H9 (cell line): ENCODE measurements around the gene PTPRN2. TPM values are rescaled to one million over a fixed set of nuclear protein-coding genes. Genes with fewer than 3 reads are reported as not detected.

Source experiments
- DNase-seq: peaks from one replicate; pipeline ENCODE4 v3.0.0-alpha.2; 2017
- H2AFZ ChIP-seq: one replicate; pipeline ENCODE4 v1.6.1; 2013; ENCODE audit warnings: mild to moderate bottlenecking, low read length, control low read depth, moderate library complexity
- H2AK5ac ChIP-seq: 2 replicates; pipeline ENCODE4 v1.6.1; 2013; ENCODE audit warnings: low read length, control low read depth, mixed read lengths; ENCODE audit not compliant: insufficient read length
- H2BK120ac ChIP-seq: one replicate; pipeline ENCODE4 v1.6.1; 2013; ENCODE audit warnings: low read depth, mild to moderate bottlenecking, low read length, control low read depth, inconsistent platforms; ENCODE audit not compliant: poor library complexity, severe bottlenecking
- H2BK12ac ChIP-seq: 2 replicates; pipeline ENCODE4 v1.6.1; 2013; ENCODE audit warnings: low read length, control low read depth, mixed read lengths, low read depth; ENCODE audit not compliant: insufficient read length
- H2BK15ac ChIP-seq: 2 replicates; pipeline ENCODE4 v1.6.1; 2013; ENCODE audit warnings: low read depth, low read length, control low read depth
- H2BK20ac ChIP-seq: one replicate; pipeline ENCODE4 v1.6.1; 2013; ENCODE audit warnings: low read depth, mild to moderate bottlenecking, low read length, control low read depth, inconsistent platforms; ENCODE audit not compliant: poor library complexity, severe bottlenecking
- H2BK5ac ChIP-seq: 2 replicates; pipeline ENCODE4 v1.6.1; 2013; ENCODE audit warnings: low read length, control low read depth, mixed read lengths; ENCODE audit not compliant: insufficient read length
- H3K14ac ChIP-seq: 2 replicates; pipeline ENCODE4 v1.6.1; 2013; ENCODE audit warnings: low read length, control low read depth; ENCODE audit not compliant: insufficient read depth
- H3K18ac ChIP-seq: 2 replicates; pipeline ENCODE4 v1.6.1; 2013; ENCODE audit warnings: low read depth, mild to moderate bottlenecking, mixed read lengths, low read length, control low read depth; ENCODE audit not compliant: insufficient read length
- H3K23ac ChIP-seq: 2 replicates; pipeline ENCODE4 v1.6.1; 2013; ENCODE audit warnings: low read length, control low read depth, mixed read lengths, low read depth; ENCODE audit not compliant: insufficient read length
- H3K23me2 ChIP-seq: 2 replicates; pipeline ENCODE4 v1.6.1; 2013; ENCODE audit warnings: low read depth, mild to moderate bottlenecking, mixed read lengths, low read length, control low read depth; ENCODE audit not compliant: insufficient read length, poor library complexity, severe bottlenecking
- H3K27ac ChIP-seq: 2 replicates; pipeline ENCODE4 v1.5.1; 2013; ENCODE audit warnings: low read length, control low read depth, mixed read lengths, low read depth; ENCODE audit not compliant: insufficient read length
- H3K27me3 ChIP-seq: 2 replicates; pipeline ENCODE4 v1.6.1; 2013; ENCODE audit warnings: low read length, control low read depth, inconsistent platforms; ENCODE audit not compliant: insufficient read depth
- H3K4ac ChIP-seq: 2 replicates; pipeline ENCODE4 v1.6.1; 2013; ENCODE audit warnings: low read depth, mild to moderate bottlenecking, control low read depth, inconsistent platforms, low read length, moderate library complexity
- H3K4me1 ChIP-seq: 2 replicates; pipeline ENCODE4 v1.6.1; 2013; ENCODE audit warnings: low read length, control low read depth, inconsistent platforms; ENCODE audit not compliant: insufficient read depth
- H3K4me2 ChIP-seq: 2 replicates; pipeline ENCODE4 v1.6.1; 2013; ENCODE audit warnings: low read length, control low read depth, mixed read lengths; ENCODE audit not compliant: insufficient read length, insufficient read depth
- H3K56ac ChIP-seq: 2 replicates; pipeline ENCODE4 v1.6.1; 2013; ENCODE audit warnings: low read depth, mild to moderate bottlenecking, mixed read lengths, low read length, control low read depth; ENCODE audit not compliant: insufficient read length
- H3K79me1 ChIP-seq: 2 replicates; pipeline ENCODE4 v1.6.1; 2013; ENCODE audit warnings: low read depth, mild to moderate bottlenecking, moderate library complexity, low read length, control low read depth, inconsistent platforms; ENCODE audit not compliant: insufficient read depth, poor library complexity, severe bottlenecking
- H3K79me2 ChIP-seq: 2 replicates; pipeline ENCODE4 v1.6.1; 2013; ENCODE audit warnings: low read length, control low read depth, inconsistent platforms; ENCODE audit not compliant: insufficient read depth
- H3K9ac ChIP-seq: 2 replicates; pipeline ENCODE4 v1.6.1; 2013; ENCODE audit warnings: low read length, control low read depth, mixed read lengths; ENCODE audit not compliant: insufficient read length; ENCODE audit errors: extremely low read depth
- H3K9me3 ChIP-seq: one replicate; pipeline ENCODE4 v1.6.1; 2013; ENCODE audit warnings: low read depth, low read length, inconsistent platforms; ENCODE audit not compliant: control insufficient read depth
- H3T11ph ChIP-seq: one replicate; pipeline ENCODE4 v1.6.1; 2013; ENCODE audit warnings: mild to moderate bottlenecking, low read length, control low read depth, inconsistent platforms
- H4K20me1 ChIP-seq: one replicate; pipeline ENCODE4 v1.6.1; 2013; ENCODE audit not compliant: control insufficient read depth, insufficient read length, insufficient read depth
- H4K5ac ChIP-seq: 2 replicates; pipeline ENCODE4 v1.6.1; 2013; ENCODE audit warnings: low read depth, mild to moderate bottlenecking, mixed read lengths, low read length, control low read depth; ENCODE audit not compliant: insufficient read length
- H4K8ac ChIP-seq: replicated peaks from 2 replicates; pipeline ENCODE4 v1.6.1; 2013; ENCODE audit warnings: low read length, control low read depth, mixed read lengths, low read depth; ENCODE audit not compliant: insufficient read length
- H4K91ac ChIP-seq: 2 replicates; pipeline ENCODE4 v1.6.1; 2013; ENCODE audit warnings: low read depth, mild to moderate bottlenecking, moderate library complexity, mixed read lengths, low read length, control low read depth; ENCODE audit not compliant: insufficient read length
- H3K27ac Mint-ChIP-seq, 3 experiments: 2 replicates in 2 of 3; 3 replicates in 1 of 3; pipeline ENCODE4 v1.8.0; 2020 to 2021; ENCODE audit warnings: mixed read lengths in 3 of 3, mild to moderate bottlenecking in 1 of 3, moderate library complexity in 1 of 3
- H3K27me3 Mint-ChIP-seq: 2 replicates; pipeline ENCODE4 v1.8.0; 2021; ENCODE audit warnings: low read depth, mild to moderate bottlenecking, moderate library complexity, mixed read lengths
- H3K36me3 Mint-ChIP-seq, 3 experiments: 2 replicates in 2 of 3; 3 replicates in 1 of 3; pipeline ENCODE4 v1.8.0; 2020 to 2021; ENCODE audit warnings: low read depth in 3 of 3, mixed read lengths in 3 of 3; ENCODE audit not compliant: insufficient read depth in 1 of 3
- H3K4me1 Mint-ChIP-seq, 2 experiments: 2 replicates each; pipeline ENCODE4 v1.8.0; 2020; ENCODE audit warnings: mixed read lengths in 2 of 2
- H3K4me3 Mint-ChIP-seq, 2 experiments: 2 replicates in 1 of 2; 3 replicates in 1 of 2; pipeline ENCODE4 v1.8.0; 2020 to 2021; ENCODE audit warnings: mild to moderate bottlenecking in 2 of 2, mixed read lengths in 2 of 2, moderate library complexity in 1 of 2
- H3K9me3 Mint-ChIP-seq, 2 experiments: 2 replicates in 1 of 2; 3 replicates in 1 of 2; pipeline ENCODE4 v1.8.0; 2020; ENCODE audit warnings: mild to moderate bottlenecking in 2 of 2, mixed read lengths in 2 of 2, moderate library complexity in 1 of 2
- WGBS: extraction: QIAGEN DNeasy Blood & Tissue Kit; methylation state at CpG from one replicate; pipeline ENCODE4 v1.1.7; 2013; ENCODE audit warnings: missing lambda C conversion rate, low lambda C conversion rate, mixed read lengths; ENCODE audit not compliant: insufficient read length; ENCODE audit errors: extremely low coverage; 5-methylcytosine and 5-hydroxymethylcytosine counted together
- total RNA-seq: library from RNA; stranded (reverse); gene quantifications from 2 replicates; pipeline ENCODE4 v1.2.1, GENCODE V29; 2021
- TF ChIP-seq, protein P1 (sequence below): fragments of 200-600 bp; sonication (generic); conservative IDR thresholded peaks from 3 replicates; pipeline ENCODE4 v1.8.0; 2021; ENCODE audit warnings: antibody characterized with exemption, mild to moderate bottlenecking

PTPRN2 gene
- total RNA-seq, 1 experiment from 2014 or later = 5.2 TPM

DNA sequence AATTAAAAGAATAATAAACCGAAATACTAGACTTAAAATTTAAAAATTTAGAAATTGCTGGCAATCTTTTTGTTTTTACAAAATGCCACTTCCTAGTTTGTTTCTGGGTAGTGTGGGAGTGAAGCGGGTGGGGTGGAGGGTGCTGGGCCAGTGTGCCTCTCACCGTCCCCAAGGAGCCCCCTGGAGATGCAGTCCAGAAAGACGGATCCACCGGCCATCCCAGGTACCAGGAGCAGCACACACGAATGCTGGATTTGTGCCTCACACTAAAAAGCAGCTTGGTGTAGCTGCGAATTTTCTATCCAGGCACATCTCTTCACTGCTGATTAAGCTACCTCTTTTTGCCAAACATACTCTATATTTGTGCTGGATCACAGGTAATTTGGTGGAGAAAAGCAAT is 632.7 kb downstream of the PTPRN2 start:
- Histone ChIP-seq H4K5ac (no peak overlapping the region), H2BK12ac (no peak overlapping the region), H4K91ac (no peak overlapping the region), H3K4ac (no peak overlapping the region), H3K27me3 (no peaks in the 10 kb centered on the region), H3K79me1 (no peaks in the 10 kb centered on the region), H3K79me2 (no peaks in the 10 kb centered on the region), H2BK5ac (no peak overlapping the region), H4K8ac (no peak overlapping the region), H3K9ac (no peak overlapping the region), H3K56ac (no peak overlapping the region), H2BK120ac (no peak overlapping the region), H2AK5ac (no peak overlapping the region), H3T11ph (no peak overlapping the region), H3K4me2 (no peak overlapping the region), H3K4me1 (peaks cover 4% of the 10 kb centered on the region; the same call in 1 of the 2 replicates), H2BK15ac (no peak overlapping the region), H3K23me2 (no peaks in the 10 kb centered on the region), H2AFZ (no peak overlapping the region), H3K14ac (no peak overlapping the region), H4K20me1 (no peaks in the 10 kb centered on the region), H3K27ac (no peak overlapping the region), H3K23ac (no peak overlapping the region), H3K18ac (no peak overlapping the region), H2BK20ac (no peak overlapping the region), H3K9me3 (no peaks in the 10 kb centered on the region)
- TF ChIP-seq, protein P1, sequence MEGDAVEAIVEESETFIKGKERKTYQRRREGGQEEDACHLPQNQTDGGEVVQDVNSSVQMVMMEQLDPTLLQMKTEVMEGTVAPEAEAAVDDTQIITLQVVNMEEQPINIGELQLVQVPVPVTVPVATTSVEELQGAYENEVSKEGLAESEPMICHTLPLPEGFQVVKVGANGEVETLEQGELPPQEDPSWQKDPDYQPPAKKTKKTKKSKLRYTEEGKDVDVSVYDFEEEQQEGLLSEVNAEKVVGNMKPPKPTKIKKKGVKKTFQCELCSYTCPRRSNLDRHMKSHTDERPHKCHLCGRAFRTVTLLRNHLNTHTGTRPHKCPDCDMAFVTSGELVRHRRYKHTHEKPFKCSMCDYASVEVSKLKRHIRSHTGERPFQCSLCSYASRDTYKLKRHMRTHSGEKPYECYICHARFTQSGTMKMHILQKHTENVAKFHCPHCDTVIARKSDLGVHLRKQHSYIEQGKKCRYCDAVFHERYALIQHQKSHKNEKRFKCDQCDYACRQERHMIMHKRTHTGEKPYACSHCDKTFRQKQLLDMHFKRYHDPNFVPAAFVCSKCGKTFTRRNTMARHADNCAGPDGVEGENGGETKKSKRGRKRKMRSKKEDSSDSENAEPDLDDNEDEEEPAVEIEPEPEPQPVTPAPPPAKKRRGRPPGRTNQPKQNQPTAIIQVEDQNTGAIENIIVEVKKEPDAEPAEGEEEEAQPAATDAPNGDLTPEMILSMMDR = no peak
- H3K36me3 Mint-ChIP-seq = peaks cover 3 to 21% (median 5%) of the 10 kb centered on the region in 3 experiments; a peak in 5 of 7 replicates
- H3K27ac Mint-ChIP-seq = peak overlapping the region in 1 of 3 experiments; percentile 84; a peak in 1 of 7 replicates
- H3K9me3 Mint-ChIP-seq = peaks cover 13 to 27% of the 10 kb centered on the region in 2 experiments
- WGBS = no CpG with 5 or more reads among the region's 7 CpGs
- peaks cover 11% of the 10 kb centered on the region for H3K27me3 Mint-ChIP-seq
- peaks cover 25 to 29% of the 10 kb centered on the region in 2 experiments for H3K4me1 Mint-ChIP-seq
- DNase-seq = no peak
- H3K4me3 Mint-ChIP-seq = 0 out of 5 replicates have a peak overlapping the region, but pooled peaks of 1 of the 2 experiments have one; percentile 5
